ENCODE measurements around the gene CDH23. TPM values are rescaled to one million over a fixed set of nuclear protein-coding genes. Genes with fewer than 3 reads are reported as not detected.

The CDH23 gene
- total and polyA plus RNA-seq, 12 donors: 1.7 to 20.2 (median 7.8) TPM

DNA sequence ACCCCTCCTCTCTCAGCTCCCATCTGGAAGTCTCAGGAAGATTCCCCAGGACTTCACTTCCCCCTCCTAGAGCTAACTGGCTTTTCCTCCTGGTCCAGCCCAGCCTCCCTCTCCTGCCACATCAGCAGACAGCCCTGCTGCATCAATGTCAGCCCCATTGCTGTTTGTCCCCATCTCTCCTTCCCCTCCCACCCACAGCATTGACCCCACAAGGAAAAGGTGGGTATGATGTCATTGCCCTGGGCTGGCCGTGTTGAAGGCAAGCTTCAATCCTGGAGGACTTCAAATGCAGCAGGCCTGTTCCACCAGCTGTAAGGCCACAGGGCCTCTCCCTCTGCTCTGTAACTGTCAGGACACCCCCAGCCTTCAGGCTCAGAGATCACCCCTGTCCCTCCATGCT, 256.3 kb downstream of the CDH23 start:
- H3K4me3 ChIP-seq: no peak overlapping the region
- H3K27ac ChIP-seq: no peak overlapping the region
- intact Hi-C loops (cut with DNase I): no loop called here
- no peaks in the 10 kb centered on the region for H3K27me3 ChIP-seq
- no peaks in the 10 kb centered on the region for H3K9me3 ChIP-seq (replicated peaks in 1 of 3)
- TF ChIP-seq POLR2A (IDR thresholded peaks at IDR 0.05): no peak
- TF ChIP-seq, protein P1, sequence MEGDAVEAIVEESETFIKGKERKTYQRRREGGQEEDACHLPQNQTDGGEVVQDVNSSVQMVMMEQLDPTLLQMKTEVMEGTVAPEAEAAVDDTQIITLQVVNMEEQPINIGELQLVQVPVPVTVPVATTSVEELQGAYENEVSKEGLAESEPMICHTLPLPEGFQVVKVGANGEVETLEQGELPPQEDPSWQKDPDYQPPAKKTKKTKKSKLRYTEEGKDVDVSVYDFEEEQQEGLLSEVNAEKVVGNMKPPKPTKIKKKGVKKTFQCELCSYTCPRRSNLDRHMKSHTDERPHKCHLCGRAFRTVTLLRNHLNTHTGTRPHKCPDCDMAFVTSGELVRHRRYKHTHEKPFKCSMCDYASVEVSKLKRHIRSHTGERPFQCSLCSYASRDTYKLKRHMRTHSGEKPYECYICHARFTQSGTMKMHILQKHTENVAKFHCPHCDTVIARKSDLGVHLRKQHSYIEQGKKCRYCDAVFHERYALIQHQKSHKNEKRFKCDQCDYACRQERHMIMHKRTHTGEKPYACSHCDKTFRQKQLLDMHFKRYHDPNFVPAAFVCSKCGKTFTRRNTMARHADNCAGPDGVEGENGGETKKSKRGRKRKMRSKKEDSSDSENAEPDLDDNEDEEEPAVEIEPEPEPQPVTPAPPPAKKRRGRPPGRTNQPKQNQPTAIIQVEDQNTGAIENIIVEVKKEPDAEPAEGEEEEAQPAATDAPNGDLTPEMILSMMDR (IDR thresholded peaks at IDR 0.05): no peak
- no peaks in the 10 kb centered on the region for H3K36me3 ChIP-seq (replicated peaks in 1 of 2)
- DNase-seq: no peak
- no peaks in the 10 kb centered on the region for H3K4me1 ChIP-seq (replicated peaks in 1 of 2)
- WGBS, 4 donors: 67 to 80% (median 79%) methylated on average over 1 of the region's 1 CpG; no CpG with 5 or more reads in 1 of the 4 donors

DNA sequence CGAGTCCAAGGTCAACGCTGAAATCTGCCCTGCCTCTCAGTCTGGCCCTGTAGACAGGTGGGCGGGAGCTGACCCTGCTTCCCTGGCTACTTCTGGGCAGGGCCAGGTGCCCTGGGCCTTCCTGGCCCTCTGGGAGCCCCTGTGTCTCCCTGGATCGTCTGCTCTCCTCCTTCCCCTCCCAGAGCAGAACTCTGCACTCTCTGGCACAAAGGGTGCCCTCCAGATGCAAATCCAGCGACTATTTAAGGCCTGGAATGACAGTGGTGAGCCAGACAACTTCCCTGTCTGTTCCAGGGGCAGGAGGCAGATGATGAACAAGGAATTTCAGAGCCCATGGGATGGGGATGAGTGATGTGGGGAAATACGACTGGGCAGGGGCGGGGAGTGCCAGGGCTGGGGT, 259.5 kb downstream of the CDH23 start:
- Histone ChIP-seq H3K27ac (no peak overlapping the region), H3K4me3 (no peak overlapping the region), H3K27me3 (no peaks in the 10 kb centered on the region), H3K4me1 (replicated peaks in 1 of 2) (no peaks in the 10 kb centered on the region), H3K36me3 (replicated peaks in 1 of 2) (no peaks in the 10 kb centered on the region), H3K9me3 (replicated peaks in 1 of 3) (no peaks in the 10 kb centered on the region)
- DNase-seq: no peak
- WGBS, 4 donors: 76 to 87% (median 79%) methylated on average over 3 to 7 of the region's 7 CpGs
- intact Hi-C loops (cut with DNase I): no loop called here
- TF ChIP-seq, protein P1 (IDR thresholded peaks at IDR 0.05): no peak
- no peak for TF ChIP-seq POLR2A (IDR thresholded peaks at IDR 0.05)

DNA sequence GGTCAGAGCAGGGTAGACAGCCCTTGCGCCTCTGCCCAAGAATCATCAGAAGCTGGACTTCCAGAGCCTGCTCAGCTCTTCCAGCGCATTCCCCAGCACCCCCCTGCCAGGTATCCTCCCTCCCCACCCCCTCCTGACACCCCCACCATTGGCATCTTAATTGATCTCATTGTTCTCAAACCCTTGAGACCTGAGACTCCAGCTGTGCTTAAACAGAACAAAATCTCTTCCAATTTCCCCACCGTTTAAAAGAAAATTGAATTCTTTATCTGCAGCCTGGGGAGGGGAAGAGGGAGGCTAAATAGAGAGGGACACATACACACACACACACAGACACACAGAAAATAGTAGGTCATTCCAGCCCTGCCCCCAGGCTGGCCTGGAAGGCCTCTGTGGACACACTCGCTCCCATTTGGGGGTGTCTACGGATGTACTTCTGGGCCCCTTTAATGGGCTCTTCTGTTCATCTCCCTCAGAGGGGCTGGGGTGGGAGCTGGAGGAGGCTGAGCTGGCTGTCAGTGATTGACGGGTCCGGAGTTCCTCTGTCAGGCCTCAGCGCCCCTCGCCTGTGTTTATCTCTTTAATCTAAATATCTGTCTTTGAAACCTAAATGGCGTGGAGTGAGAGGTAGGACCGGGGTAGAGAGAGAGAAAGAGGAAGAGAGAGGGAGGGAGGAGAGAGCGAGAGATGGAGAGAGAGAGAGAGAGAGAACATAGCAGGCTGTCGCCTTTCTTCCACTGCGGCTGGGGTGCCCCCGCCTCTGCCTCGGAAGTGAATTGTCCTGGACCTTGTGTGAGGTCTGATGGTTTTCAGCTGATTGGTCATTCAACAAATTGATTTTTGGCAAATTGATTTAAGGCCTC, 261.1 kb downstream of the CDH23 start:
- TF ChIP-seq, protein P1 (IDR thresholded peaks at IDR 0.05): no peak
- TF ChIP-seq POLR2A (IDR thresholded peaks at IDR 0.05): no peak
- Histone ChIP-seq H3K4me3 (no peak overlapping the region), H3K27me3 (no peaks in the 10 kb centered on the region), H3K36me3 (replicated peaks in 1 of 2) (no peaks in the 10 kb centered on the region), H3K4me1 (replicated peaks in 1 of 2) (no peaks in the 10 kb centered on the region), H3K9me3 (replicated peaks in 1 of 3) (no peaks in the 10 kb centered on the region), H3K27ac (no peak overlapping the region)
- 79 to 92% (median 87%) methylated on average over 16 of the region's 16 CpGs for WGBS, 4 donors
- no peak for DNase-seq
- intact Hi-C loops (cut with DNase I): no loop called here

DNA sequence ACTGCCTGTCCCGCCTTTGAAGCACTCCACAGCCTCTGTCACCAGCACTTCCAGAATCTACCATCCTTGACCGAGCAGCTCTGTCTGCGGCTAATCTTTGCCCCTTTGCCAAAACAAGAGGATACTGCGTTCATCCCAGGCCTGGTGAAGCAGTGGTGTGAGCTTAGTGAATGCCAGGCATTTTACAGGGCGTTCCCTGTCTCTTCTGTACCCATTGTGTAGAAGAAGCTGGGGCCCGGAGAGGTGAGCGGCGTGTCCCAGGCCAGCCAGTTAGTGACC, 261.7 kb downstream of the CDH23 start:
- no peaks in the 10 kb centered on the region for H3K4me1 ChIP-seq (replicated peaks in 1 of 2)
- TF ChIP-seq, protein P1 (IDR thresholded peaks at IDR 0.05): no peak
- TF ChIP-seq POLR2A (IDR thresholded peaks at IDR 0.05): no peak
- H3K36me3 ChIP-seq (replicated peaks in 1 of 2): no peaks in the 10 kb centered on the region
- H3K4me3 ChIP-seq: no peak overlapping the region
- H3K9me3 ChIP-seq (replicated peaks in 1 of 3): no peaks in the 10 kb centered on the region
- H3K27me3 ChIP-seq: no peaks in the 10 kb centered on the region
- intact Hi-C loops (cut with DNase I): no loop called here
- no peak for DNase-seq
- WGBS, 4 donors: 88 to 97% (median 94%) methylated on average over 4 to 8 of the region's 8 CpGs
- no peak overlapping the region for H3K27ac ChIP-seq

All from adrenal gland (tissue), 12 donors.